ENCODE measurements around the gene WDCP.
A peak's percentile ranks its signal among the peaks of the same experiment; 100 is the strongest.

WDCP gene

DNA sequence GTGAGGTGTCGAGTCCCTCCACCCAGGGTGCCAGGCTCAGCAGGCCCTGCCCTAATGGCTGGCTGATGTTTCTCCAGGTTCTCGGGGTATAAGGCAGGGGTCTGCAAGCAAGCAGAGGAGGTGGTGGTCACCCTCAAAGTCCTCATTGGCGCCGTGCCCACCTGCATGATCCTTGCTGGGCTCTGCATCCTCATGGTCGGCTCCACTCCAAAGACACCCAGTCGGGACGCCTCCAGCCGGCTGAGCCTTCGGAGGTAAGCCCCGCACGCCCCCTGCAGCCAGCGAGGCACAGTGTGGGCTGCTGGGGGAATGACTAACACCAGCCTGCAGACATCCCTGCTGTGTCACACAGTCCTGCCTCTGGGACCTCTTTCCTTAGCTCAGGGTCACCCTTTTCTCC, 23.2 kb downstream of the WDCP start:
- no peaks in the 10 kb centered on the region for H3K9me3 ChIP-seq (ENCODE audit: control extremely low read depth in 1 of 5, control insufficient read depth in 4 of 5, insufficient read depth in 2 of 5, low read depth in 1 of 5, low read length in 4 of 5)
- H3K36me3 ChIP-seq (ENCODE audit: control insufficient read depth in 4 of 4, insufficient read depth in 4 of 4, low read length in 3 of 4), result peaks cover 2 to 41% (median 26%) of the 10 kb centered on the region in 4 experiments
- no peak overlapping the region for H3K4me3 ChIP-seq (ENCODE audit: control insufficient read depth in 1 of 7, extremely low read depth in 1 of 7, insufficient read depth in 4 of 7, low read depth in 2 of 7, low read length in 6 of 7)
- H3K27ac ChIP-seq (ENCODE audit: insufficient read depth in 1 of 2, low read depth in 1 of 2, low read length in 2 of 2, poor library complexity in 1 of 2, severe bottlenecking in 2 of 2), result no peak overlapping the region
- H3K27me3 ChIP-seq (replicated peaks in 2 of 5; ENCODE audit: control insufficient read depth in 4 of 5, insufficient read depth in 5 of 5, low read length in 4 of 5), result no peaks in the 10 kb centered on the region
- WGBS (ENCODE audit: insufficient coverage), result 98% methylated on average over 4 of the region's 12 CpGs
- POLR2A ChIA-PET, result no interaction called here
- CTCF ChIA-PET, result interaction anchor here (1.1 to 1.6 kb wide), 2 partner anchors 36 to 60 kb away, joined by 3 to 5 read pairs; no protein-coding TSS in a partner anchor
- DNase-seq, result no peak
- no peaks in the 10 kb centered on the region for H3K4me1 ChIP-seq (ENCODE audit: control extremely low read depth in 1 of 4, control insufficient read depth in 4 of 4, insufficient read depth in 4 of 4, low read length in 3 of 4)

DNA sequence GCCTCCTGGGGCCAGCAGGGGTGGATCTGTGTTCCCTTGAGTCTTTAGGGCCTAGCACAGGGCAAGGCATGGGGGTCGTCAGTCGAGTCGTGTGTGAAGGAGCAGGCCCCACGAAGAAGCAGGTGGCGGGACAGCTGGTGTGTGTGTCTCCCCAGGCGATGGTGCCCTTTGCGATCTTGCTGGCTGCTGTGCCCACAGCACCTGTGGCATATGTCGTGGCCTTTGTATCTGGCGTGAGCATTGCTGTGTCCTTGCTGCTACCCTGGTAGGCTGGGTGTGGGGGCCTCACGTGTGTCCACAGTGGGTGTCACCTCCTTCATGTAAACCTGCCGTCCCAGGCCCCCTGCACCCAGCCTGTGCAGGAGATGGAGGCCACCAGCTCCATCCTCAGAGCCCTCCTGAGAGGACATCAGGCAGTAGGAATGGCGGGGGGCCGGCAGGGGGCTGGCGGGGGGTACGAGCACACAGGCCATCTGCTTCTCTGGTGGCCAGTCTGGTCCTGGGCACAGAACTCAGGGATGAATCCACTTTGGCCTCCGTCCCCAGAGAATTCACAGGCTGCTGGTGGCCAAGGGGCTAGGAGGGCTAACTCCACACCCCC, 24.1 kb downstream of the WDCP start:
- no peaks in the 10 kb centered on the region for H3K9me3 ChIP-seq (ENCODE audit: control extremely low read depth in 1 of 5, control insufficient read depth in 4 of 5, insufficient read depth in 2 of 5, low read depth in 1 of 5, low read length in 4 of 5)
- no peak overlapping the region for H3K27ac ChIP-seq (ENCODE audit: insufficient read depth in 1 of 2, low read depth in 1 of 2, low read length in 2 of 2, poor library complexity in 1 of 2, severe bottlenecking in 2 of 2)
- H3K36me3 ChIP-seq (ENCODE audit: control insufficient read depth in 4 of 4, insufficient read depth in 4 of 4, low read length in 3 of 4), result peaks cover 2 to 39% (median 22%) of the 10 kb centered on the region in 4 experiments
- H3K4me1 ChIP-seq (ENCODE audit: control extremely low read depth in 1 of 4, control insufficient read depth in 4 of 4, insufficient read depth in 4 of 4, low read length in 3 of 4), result no peaks in the 10 kb centered on the region
- no peak for DNase-seq
- no peaks in the 10 kb centered on the region for H3K27me3 ChIP-seq (replicated peaks in 2 of 5; ENCODE audit: control insufficient read depth in 4 of 5, insufficient read depth in 5 of 5, low read length in 4 of 5)
- POLR2A ChIA-PET, result no interaction called here
- 94% methylated on average over 14 of the region's 16 CpGs for WGBS (ENCODE audit: insufficient coverage)
- H3K4me3 ChIP-seq (ENCODE audit: control insufficient read depth in 1 of 7, extremely low read depth in 1 of 7, insufficient read depth in 4 of 7, low read depth in 2 of 7, low read length in 6 of 7), result no peak overlapping the region
- CTCF ChIA-PET, result interaction anchor here (0.7 to 1.9 kb wide), 4 partner anchors 8 to 60 kb away, joined by 3 to 6 read pairs (median 4); no protein-coding TSS in a partner anchor

DNA sequence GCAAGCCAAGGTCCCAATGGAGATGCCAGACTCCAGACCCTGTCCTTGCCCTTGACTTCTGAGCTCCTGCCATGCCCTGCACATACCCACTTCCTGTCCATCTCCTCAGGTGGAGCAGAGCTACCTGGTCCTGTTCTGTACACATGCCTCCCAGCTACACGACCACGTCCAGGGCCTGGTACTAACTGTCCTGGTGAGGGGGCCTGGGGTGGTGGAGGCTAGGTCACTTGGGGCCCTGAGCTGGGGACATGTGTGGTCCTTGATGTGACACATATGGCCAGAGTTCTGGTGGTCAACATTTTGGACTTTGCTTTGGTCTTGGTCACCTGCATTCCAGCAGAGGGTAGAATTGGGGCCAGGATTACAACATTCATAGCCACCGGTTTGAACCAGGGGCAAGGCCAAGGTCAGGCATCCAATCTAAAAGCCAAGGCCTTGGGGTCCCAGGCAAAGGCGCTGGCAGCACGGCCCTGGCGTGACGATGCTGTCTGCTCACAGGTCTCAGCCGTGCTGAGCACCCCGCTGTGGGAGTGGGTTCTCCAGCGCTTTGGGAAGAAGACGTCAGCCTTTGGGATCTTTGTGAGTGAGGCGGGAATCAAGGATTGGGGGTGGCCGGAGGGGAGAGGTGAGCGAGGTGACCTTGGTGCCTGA, 24.7 kb downstream of the WDCP start:
- no peaks in the 10 kb centered on the region for H3K4me1 ChIP-seq (ENCODE audit: control extremely low read depth in 1 of 4, control insufficient read depth in 4 of 4, insufficient read depth in 4 of 4, low read length in 3 of 4)
- whole genome bisulfite sequencing (ENCODE audit: insufficient coverage), result 99% methylated on average over 12 of the region's 14 CpGs
- no peak for DNase-seq
- H3K9me3 ChIP-seq (ENCODE audit: control extremely low read depth in 1 of 5, control insufficient read depth in 4 of 5, insufficient read depth in 2 of 5, low read depth in 1 of 5, low read length in 4 of 5), result no peaks in the 10 kb centered on the region
- H3K36me3 ChIP-seq (ENCODE audit: control insufficient read depth in 4 of 4, insufficient read depth in 4 of 4, low read length in 3 of 4), result peaks cover 2 to 39% (median 22%) of the 10 kb centered on the region in 4 experiments
- no peak overlapping the region for H3K4me3 ChIP-seq (ENCODE audit: control insufficient read depth in 1 of 7, extremely low read depth in 1 of 7, insufficient read depth in 4 of 7, low read depth in 2 of 7, low read length in 6 of 7)
- CTCF ChIA-PET, result interaction anchor here (1.9 kb wide), 1 partner anchor 10 kb away, joined by 6 read pairs; no protein-coding TSS in a partner anchor
- POLR2A ChIA-PET, result no interaction called here
- no peaks in the 10 kb centered on the region for H3K27me3 ChIP-seq (replicated peaks in 2 of 5; ENCODE audit: control insufficient read depth in 4 of 5, insufficient read depth in 5 of 5, low read length in 4 of 5)
- H3K27ac ChIP-seq (ENCODE audit: insufficient read depth in 1 of 2, low read depth in 1 of 2, low read length in 2 of 2, poor library complexity in 1 of 2, severe bottlenecking in 2 of 2), result no peak overlapping the region

DNA sequence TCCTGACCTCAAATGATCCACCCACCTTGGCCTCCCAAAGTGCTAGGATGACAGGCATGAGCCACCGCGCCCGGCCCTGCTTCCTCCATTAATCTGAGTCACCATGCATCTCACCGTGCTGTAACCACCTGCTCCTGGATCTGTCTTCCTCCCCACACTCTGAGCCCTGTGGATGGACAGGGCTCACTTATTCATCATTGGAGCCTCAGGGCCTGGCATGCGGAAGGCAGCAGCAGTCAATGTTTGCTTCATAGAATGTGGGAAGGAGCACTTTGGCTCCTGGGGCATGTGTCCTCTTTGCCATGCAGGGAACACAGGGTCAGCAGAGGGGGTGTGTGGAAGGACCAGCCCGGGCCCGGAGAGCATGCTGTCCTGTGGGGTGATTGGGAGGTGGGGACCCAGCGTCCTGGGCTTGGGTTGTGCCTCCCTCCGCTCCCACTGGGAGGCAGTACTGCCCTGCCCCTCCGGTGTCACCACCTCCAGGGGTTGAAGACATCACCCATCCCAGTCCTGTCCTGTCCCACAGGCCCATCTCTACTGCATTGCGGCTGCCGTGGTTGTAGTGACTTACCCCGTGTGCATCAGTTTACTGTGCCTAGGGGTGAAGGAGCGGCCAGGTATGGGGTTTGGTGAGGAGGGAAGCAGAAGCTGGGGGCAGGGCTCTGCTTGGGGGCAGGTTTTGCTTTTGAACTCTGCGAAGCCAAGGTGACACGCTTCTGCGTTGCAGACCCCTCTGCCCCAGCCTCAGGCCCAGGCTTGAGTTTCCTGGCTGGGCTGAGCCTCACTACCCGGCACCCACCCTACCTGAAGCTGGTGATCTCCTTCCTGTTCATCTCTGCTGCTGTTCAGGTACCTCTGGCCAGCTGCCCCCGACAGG, 25.8 kb downstream of the WDCP start:
- WGBS (ENCODE audit: insufficient coverage), result 92% methylated on average over 14 of the region's 19 CpGs
- ChIA-PET CTCF (interaction anchor here (1.5 to 1.9 kb wide), 2 partner anchors 9 to 11 kb away, joined by 4 to 6 read pairs; no protein-coding TSS in a partner anchor), POLR2A (no interaction called here)
- DNase-seq, result peak in 2 of 3 donors; percentile 19 to 27
- H3K9me3 ChIP-seq (ENCODE audit: control extremely low read depth in 1 of 5, control insufficient read depth in 4 of 5, insufficient read depth in 2 of 5, low read depth in 1 of 5, low read length in 4 of 5), result no peaks in the 10 kb centered on the region
- H3K27me3 ChIP-seq (replicated peaks in 2 of 5; ENCODE audit: control insufficient read depth in 4 of 5, insufficient read depth in 5 of 5, low read length in 4 of 5), result no peaks in the 10 kb centered on the region
- no peak overlapping the region for H3K4me3 ChIP-seq (ENCODE audit: control insufficient read depth in 1 of 7, extremely low read depth in 1 of 7, insufficient read depth in 4 of 7, low read depth in 2 of 7, low read length in 6 of 7)
- H3K27ac ChIP-seq (ENCODE audit: insufficient read depth in 1 of 2, low read depth in 1 of 2, low read length in 2 of 2, poor library complexity in 1 of 2, severe bottlenecking in 2 of 2), result no peak overlapping the region
- peaks cover 2 to 37% (median 21%) of the 10 kb centered on the region in 4 experiments for H3K36me3 ChIP-seq (ENCODE audit: control insufficient read depth in 4 of 4, insufficient read depth in 4 of 4, low read length in 3 of 4)
- H3K4me1 ChIP-seq (ENCODE audit: control extremely low read depth in 1 of 4, control insufficient read depth in 4 of 4, insufficient read depth in 4 of 4, low read length in 3 of 4), result peaks cover 0 to 4% (median 0%) of the 10 kb centered on the region in 4 experiments

DNA sequence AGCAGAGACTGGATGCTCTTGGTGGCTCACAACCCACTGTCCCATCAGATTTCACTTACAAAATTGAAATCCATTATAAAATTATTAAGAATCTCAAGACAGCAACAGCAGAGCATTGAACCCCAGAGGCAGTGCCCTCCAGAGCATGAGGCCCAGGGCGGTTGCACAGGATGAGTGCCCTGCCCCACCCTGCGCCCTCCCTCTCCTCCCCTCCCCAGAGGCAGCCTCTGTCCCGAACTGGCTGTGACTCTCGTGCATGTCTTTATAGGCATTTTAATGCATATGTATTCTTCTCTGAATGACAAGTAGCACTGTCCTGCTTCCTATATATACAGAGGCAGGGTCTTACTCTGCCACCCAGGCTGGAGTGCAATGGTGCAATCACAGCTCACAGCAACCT, 26.9 kb downstream of the WDCP start:
- Histone ChIP-seq H3K36me3 (ENCODE audit: control insufficient read depth in 4 of 4, insufficient read depth in 4 of 4, low read length in 3 of 4) (peaks cover 2 to 31% (median 19%) of the 10 kb centered on the region in 4 experiments), H3K27ac (ENCODE audit: insufficient read depth in 1 of 2, low read depth in 1 of 2, low read length in 2 of 2, poor library complexity in 1 of 2, severe bottlenecking in 2 of 2) (no peak overlapping the region), H3K4me1 (ENCODE audit: control extremely low read depth in 1 of 4, control insufficient read depth in 4 of 4, insufficient read depth in 4 of 4, low read length in 3 of 4) (peaks cover 0 to 4% (median 2%) of the 10 kb centered on the region in 4 experiments), H3K9me3 (ENCODE audit: control extremely low read depth in 1 of 5, control insufficient read depth in 4 of 5, insufficient read depth in 2 of 5, low read depth in 1 of 5, low read length in 4 of 5) (no peaks in the 10 kb centered on the region), H3K4me3 (ENCODE audit: control insufficient read depth in 1 of 7, extremely low read depth in 1 of 7, insufficient read depth in 4 of 7, low read depth in 2 of 7, low read length in 6 of 7) (no peak overlapping the region), H3K27me3 (replicated peaks in 2 of 5; ENCODE audit: control insufficient read depth in 4 of 5, insufficient read depth in 5 of 5, low read length in 4 of 5) (no peaks in the 10 kb centered on the region)
- ChIA-PET POLR2A (no interaction called here), CTCF (interaction anchor here (1.5 kb wide), 1 partner anchor 8 kb away, joined by 4 read pairs; no protein-coding TSS in a partner anchor)
- no peak for DNase-seq
- WGBS (ENCODE audit: insufficient coverage), result 100% methylated on average over 1 of the region's 4 CpGs

DNA sequence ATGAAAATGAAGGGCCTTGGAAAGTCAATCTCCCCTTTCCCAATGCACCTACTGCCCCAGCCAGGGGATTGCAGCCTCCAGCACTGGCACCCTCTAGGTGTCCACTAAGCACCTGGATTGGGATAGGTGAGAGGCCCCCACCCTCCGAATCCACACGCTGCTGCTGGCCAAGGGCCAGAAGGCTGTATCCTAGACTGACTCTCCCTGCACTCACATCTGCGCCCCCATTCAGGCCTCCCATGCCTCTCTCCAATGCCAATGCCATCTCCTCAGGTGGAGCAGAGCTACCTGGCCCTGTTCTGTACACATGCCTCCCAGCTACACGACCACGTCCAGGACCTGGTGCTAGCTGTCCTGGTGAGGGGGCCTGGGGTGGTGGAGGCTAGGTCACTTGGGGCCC, 27.5 kb downstream of the WDCP start:
- CTCF ChIA-PET, result interaction anchor here (1.5 kb wide), 1 partner anchor 8 kb away, joined by 4 read pairs; no protein-coding TSS in a partner anchor
- DNase-seq, result no peak
- Histone ChIP-seq H3K4me3 (ENCODE audit: control insufficient read depth in 1 of 7, extremely low read depth in 1 of 7, insufficient read depth in 4 of 7, low read depth in 2 of 7, low read length in 6 of 7) (no peak overlapping the region), H3K36me3 (ENCODE audit: control insufficient read depth in 4 of 4, insufficient read depth in 4 of 4, low read length in 3 of 4) (peaks cover 2 to 26% (median 14%) of the 10 kb centered on the region in 4 experiments), H3K9me3 (ENCODE audit: control extremely low read depth in 1 of 5, control insufficient read depth in 4 of 5, insufficient read depth in 2 of 5, low read depth in 1 of 5, low read length in 4 of 5) (no peaks in the 10 kb centered on the region), H3K27me3 (replicated peaks in 2 of 5; ENCODE audit: control insufficient read depth in 4 of 5, insufficient read depth in 5 of 5, low read length in 4 of 5) (no peaks in the 10 kb centered on the region), H3K27ac (ENCODE audit: insufficient read depth in 1 of 2, low read depth in 1 of 2, low read length in 2 of 2, poor library complexity in 1 of 2, severe bottlenecking in 2 of 2) (no peak overlapping the region), H3K4me1 (ENCODE audit: control extremely low read depth in 1 of 4, control insufficient read depth in 4 of 4, insufficient read depth in 4 of 4, low read length in 3 of 4) (peaks cover 0 to 4% (median 2%) of the 10 kb centered on the region in 4 experiments)
- POLR2A ChIA-PET, result no interaction called here
- WGBS (ENCODE audit: insufficient coverage), result 85% methylated on average over 2 of the region's 5 CpGs

All from common myeloid progenitor, CD34-positive (primary cell).